ENCODE data around the gene PNMA3.

DNA sequence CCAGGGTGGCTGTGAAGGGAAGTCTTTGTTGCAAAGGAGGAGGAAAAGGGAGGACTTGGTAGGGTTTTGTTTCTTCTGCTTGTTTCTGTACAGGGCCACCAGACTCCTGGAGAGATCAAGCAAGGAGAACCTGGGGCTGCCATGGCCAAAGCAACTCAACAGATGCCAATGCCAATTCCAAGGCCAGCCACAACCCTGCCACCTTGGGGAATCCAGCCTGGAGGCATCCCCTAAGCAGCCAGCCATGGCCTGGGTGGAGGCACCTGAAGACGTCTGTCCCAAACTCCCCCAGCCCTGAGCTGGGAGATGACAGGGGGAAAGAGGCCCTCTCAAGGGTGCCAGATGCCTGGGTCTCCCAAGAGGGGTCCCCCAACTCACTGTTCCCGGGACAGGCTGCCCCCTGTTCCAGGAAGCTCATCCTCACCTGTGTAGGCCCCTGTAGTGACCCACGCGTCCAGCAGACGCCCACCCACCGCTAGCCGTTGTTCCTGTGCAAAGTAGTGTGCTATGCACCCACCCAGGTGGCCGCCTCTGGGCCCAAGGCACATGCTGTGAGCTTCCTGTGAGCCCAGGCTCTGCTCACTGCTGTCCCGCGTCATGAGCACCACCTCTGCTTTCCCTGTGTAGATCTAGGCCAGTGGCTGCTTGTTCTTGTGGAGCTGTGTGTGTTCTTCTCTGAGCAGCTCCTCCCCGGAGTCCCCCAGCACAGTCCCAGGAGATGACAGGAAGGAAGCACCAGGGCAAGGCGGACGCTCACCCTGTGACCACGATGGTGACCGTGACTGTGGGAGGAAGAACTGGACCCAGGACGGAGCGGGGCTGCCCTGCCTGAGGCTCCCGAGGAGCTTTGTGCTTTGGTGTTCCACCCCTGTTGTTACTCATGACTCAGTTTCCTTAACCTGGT lies 3.2 kb downstream of the PNMA3 start:
- TF ChIP-seq, protein P1, sequence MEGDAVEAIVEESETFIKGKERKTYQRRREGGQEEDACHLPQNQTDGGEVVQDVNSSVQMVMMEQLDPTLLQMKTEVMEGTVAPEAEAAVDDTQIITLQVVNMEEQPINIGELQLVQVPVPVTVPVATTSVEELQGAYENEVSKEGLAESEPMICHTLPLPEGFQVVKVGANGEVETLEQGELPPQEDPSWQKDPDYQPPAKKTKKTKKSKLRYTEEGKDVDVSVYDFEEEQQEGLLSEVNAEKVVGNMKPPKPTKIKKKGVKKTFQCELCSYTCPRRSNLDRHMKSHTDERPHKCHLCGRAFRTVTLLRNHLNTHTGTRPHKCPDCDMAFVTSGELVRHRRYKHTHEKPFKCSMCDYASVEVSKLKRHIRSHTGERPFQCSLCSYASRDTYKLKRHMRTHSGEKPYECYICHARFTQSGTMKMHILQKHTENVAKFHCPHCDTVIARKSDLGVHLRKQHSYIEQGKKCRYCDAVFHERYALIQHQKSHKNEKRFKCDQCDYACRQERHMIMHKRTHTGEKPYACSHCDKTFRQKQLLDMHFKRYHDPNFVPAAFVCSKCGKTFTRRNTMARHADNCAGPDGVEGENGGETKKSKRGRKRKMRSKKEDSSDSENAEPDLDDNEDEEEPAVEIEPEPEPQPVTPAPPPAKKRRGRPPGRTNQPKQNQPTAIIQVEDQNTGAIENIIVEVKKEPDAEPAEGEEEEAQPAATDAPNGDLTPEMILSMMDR (conservative IDR thresholded peaks at IDR 0.05; ENCODE audit: low read depth, low read length): no peak
- TF ChIP-seq BHLHE40 (IDR thresholded peaks at IDR 0.05; ENCODE audit: low read depth, low read length): no peak
- TF ChIP-seq RAD21 (IDR thresholded peaks at IDR 0.05; ENCODE audit: low read length): no peak
- TF ChIP-seq POLR2A (IDR thresholded peaks at IDR 0.05; ENCODE audit: low read depth, low read length): no peak
- no peak for TF ChIP-seq CEBPB (IDR thresholded peaks at IDR 0.05; ENCODE audit: low read depth, low read length)
- TF ChIP-seq RCOR1 (IDR thresholded peaks at IDR 0.05; ENCODE audit: insufficient replicate concordance, low read length): no peak
- no peak for TF ChIP-seq SMC3 (IDR thresholded peaks at IDR 0.05; ENCODE audit: low read depth, low read length)
- TF ChIP-seq MAZ (IDR thresholded peaks at IDR 0.05; ENCODE audit: borderline replicate concordance, low read depth, low read length): no peak
- TF ChIP-seq RFX5 (IDR thresholded peaks at IDR 0.05; ENCODE audit: low read depth, low read length): no peak
- TF ChIP-seq MXI1 (IDR thresholded peaks at IDR 0.05; ENCODE audit: borderline replicate concordance, low read depth, low read length): no peak
- TF ChIP-seq MAFK (IDR thresholded peaks at IDR 0.05; ENCODE audit: low read depth, low read length): no peak
- no peak for TF ChIP-seq CHD1 (IDR thresholded peaks at IDR 0.05; ENCODE audit: low read depth, low read length)
- TF ChIP-seq, protein P2, sequence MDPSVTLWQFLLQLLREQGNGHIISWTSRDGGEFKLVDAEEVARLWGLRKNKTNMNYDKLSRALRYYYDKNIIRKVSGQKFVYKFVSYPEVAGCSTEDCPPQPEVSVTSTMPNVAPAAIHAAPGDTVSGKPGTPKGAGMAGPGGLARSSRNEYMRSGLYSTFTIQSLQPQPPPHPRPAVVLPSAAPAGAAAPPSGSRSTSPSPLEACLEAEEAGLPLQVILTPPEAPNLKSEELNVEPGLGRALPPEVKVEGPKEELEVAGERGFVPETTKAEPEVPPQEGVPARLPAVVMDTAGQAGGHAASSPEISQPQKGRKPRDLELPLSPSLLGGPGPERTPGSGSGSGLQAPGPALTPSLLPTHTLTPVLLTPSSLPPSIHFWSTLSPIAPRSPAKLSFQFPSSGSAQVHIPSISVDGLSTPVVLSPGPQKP (IDR thresholded peaks at IDR 0.05; ENCODE audit: borderline replicate concordance, low read depth, low read length): no peak
